HG03135 (cell line): ENCODE results near the gene TDP2.
"Not testable (repeated sequence)": the region's sequence is repeated elsewhere in the genome, so short reads cannot be mapped to it uniquely, and the experiment has no call there.

Experiments
- ATAC-seq: cut with Tn5 transposase; IDR thresholded peaks from one replicate; pipeline ENCODE4 v1.9.1; 2021; ENCODE audit warnings: mild to moderate bottlenecking, moderate library complexity; ENCODE audit not compliant: unreplicated experiment

TDP2 gene

DNA sequence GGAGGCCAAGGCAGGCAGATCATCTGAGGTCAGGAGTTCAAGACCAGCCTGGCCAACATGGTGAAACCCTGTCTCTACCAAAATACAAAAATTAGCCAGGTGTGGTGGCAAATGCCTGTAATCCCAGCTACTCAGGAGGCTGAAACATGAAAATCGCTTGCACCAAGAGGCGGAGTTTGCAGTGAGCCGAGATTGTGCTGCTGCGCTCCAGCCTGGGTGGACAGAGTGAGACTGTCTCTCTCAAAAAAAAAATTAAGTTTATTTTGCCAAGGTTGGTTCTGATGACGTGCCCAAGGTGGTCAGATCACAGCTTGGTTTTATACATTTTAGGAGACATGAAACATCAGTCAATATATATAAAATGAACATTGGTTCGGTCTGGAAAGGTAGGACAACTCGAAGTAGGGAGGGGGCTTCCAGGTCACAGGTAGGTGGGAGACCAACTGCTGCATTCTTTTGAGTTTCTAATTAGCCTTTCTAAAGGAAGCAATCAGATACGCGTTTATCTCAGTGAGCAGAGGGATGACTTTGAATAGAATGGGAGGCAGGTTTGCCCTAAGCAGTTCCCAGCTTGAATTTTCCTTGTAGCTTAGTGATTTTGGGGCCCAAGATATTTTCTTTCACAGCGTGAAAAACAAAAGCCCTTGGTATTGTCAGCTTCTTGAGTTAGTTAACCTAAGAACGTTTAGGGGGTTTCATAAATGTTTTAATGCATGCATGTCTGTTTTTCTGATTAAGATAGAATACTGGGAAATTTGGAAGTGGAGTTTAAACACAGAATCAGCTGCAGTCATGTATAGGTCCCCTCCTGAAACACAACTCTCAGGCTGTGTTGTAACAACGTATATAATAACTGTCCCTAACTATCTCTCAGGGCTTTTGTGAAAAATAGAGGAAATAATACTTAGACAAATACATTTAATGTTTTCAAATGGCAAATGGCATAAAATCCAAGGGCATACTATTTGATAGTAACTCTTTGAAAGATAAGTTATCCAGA lies 16.9 kb upstream of the TDP2 start:
- ATAC-seq = no peak

DNA sequence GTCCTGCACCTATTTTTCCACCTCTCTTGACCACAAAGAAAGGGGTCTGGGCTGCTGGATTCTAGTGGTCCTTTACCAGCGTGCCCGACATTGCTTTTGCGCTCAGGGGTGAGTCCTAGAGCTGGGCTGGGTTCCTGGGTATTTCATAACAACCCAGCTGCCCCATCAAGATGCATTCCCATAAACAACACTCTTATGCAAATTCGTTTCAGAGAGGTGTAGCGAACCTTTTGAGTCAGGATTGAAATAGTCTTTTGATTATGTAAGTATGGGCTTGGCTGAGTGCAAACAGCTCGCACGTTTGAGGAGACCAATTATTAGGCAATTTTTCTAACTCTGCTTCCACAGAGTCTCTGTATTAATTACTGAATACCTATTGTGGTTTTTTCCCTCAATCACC lies 13.9 kb upstream of the TDP2 start:
- ATAC-seq = no peak

DNA sequence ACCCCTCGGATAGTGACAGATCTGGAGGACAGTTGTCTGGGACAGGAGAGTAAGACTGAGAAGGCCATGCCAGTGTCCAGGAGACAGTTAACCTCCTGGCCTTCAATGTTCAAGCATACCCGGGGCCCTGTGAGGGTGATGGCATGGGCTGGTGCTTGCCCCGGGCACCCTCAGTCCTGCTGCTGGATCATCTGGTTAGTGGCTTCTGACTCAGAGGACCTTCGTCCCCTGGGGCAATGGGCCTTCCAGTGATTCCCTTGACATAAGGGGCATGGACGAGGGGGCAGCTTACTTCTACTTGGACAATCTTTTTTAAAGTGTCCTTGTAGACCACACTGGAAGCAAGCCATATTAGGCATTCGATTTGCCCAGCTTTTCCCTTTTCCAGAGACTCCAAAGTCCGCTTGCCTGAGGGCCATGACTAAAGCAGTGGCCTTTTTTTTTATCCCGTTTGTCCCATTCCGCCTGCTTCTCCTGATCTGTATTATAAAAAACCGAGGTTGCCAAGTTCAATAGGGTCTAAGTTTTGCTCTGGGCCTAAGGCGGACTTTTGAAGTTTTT lies 12.2 kb upstream of the TDP2 start:
- ATAC-seq = not testable (repeated sequence)

DNA sequence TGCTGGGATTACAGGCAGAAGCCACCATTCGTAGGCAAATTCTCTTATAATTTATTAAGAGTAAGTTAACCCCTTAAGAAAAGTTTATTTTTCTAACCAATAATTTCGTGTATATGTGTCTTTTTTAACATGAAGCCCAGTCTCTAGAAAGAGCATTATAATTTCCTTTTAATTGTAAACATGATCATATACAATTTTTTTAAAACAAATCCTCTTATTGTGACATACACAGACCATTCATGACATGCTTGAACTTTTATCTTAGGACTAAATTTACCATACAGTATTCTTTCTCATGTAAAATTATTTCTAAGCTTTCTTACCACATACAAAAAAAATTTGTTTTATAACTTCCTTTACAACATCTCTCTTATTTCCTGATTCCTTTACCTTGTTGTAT lies 6.9 kb upstream of the TDP2 start:
- ATAC-seq = no peak

DNA sequence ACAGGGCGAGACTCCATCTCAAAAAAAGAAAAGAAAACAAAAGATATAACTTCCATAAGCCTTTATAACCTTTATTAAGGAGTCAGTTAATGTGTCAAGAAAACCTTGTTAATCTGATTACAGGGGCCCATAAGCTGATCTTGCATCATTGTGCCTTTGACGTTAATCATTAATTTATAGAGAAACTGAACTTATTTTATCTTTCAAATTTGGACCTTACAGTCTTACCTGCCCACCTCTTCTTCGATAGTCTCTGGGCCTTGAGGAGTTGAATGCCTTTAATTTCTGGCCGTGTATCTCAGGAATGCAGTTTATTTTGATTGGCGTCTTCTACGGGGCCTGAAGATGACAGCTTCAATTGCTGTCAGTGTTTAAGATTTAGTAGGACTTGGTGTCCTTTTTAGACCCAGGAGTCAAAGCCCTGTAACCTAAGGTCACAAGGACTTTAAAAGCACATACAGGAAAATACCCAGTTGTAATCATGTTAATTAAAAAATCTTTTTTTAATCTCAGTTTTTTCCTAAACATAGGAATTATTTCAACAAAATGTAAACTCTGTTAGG lies 6.0 kb upstream of the TDP2 start:
- no peak for ATAC-seq

DNA sequence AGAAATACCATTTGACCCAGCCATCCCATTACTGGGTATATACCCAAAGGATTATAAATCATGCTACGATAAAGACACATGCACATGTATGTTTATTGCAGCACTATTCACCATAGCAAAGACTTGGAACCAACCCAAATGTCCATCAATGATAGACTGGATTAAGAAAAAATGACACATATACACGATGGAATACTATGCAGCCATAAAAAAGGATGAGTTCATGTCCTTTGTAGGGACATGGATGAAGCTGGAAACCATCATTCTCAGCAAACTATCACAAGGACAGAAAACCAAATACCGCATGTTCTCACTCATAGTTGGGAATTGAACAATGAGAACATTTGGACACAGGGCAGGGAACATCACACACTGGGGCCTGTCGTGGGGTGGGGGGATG lies 4.4 kb upstream of the TDP2 start:
- not testable (repeated sequence) for ATAC-seq

DNA sequence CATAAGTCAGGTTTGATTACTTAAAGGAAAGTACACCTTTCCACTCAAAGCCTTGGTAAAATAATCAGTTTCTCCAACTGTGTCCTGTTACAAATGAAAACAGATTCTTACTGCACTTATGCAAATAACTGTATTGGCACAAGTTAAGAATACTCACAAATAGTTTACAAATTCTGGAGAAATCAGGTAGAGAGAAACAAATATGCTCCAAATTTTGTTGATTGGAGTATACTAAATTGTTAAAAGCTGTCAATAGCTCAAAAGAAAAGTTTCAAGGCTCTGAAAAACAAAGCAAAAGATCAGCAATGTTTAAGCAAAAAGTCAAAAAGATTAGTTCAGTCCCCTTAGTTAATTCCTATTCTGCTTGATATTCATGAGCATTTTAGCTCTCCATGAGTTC lies 3.8 kb upstream of the TDP2 start:
- ATAC-seq = not testable (repeated sequence)

GRCh38 chr6:24668997-24669361 lies 2.3 kb upstream of the TDP2 start:
- no peak for ATAC-seq

GRCh38 chr6:24668066-24668996 lies 1.6 kb upstream of the TDP2 start:
- not testable (repeated sequence) for ATAC-seq

DNA sequence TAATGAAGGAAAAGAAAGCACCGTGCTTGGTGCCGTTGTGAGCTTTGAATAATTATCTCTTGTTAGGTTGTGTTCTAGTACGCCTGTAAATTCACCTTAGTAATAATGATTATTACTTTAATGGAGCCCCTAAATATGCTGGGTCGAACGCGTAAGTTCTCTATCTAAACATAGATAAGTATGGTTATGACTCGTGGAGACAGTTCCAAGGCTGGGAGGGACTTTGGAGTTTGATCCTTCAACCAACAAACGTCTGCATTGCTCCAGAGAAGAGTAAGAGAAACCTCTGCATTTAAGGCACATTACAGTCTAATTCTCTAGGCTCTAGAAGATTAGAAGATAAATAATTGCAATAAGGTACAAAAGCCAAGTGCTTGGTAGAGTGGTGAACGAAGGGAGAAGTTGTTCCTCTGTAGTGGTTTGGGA lies 692 bp upstream of the TDP2 start:
- peak; percentile 7 for ATAC-seq

DNA sequence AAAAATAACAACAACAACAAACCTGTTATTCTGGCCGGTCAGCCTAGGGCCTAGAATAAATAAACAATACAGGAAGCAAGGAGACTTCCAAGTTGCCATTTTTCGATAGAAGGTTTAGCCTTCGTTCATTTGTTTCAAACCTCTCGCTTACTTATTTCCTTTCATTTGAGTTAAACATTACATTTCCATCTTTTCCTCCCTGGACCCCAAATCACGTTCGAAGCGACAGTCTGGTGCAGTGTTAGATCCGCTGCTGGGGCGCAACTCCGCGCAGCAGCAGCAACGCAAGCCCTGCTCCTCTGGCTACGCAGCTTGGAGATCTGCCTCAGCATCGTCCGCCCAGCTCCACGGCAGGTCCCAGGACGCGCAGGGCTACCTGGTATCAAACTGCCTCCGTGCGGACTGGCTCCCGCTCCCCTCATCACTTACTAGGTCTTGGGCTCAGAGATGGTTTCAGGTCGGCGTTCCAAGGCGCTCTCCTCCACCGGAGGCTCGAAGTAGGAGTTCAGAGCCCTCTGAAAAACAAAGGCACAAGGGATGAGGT lies 530 bp downstream of the TDP2 start:
- peak; percentile 51 for ATAC-seq

DNA sequence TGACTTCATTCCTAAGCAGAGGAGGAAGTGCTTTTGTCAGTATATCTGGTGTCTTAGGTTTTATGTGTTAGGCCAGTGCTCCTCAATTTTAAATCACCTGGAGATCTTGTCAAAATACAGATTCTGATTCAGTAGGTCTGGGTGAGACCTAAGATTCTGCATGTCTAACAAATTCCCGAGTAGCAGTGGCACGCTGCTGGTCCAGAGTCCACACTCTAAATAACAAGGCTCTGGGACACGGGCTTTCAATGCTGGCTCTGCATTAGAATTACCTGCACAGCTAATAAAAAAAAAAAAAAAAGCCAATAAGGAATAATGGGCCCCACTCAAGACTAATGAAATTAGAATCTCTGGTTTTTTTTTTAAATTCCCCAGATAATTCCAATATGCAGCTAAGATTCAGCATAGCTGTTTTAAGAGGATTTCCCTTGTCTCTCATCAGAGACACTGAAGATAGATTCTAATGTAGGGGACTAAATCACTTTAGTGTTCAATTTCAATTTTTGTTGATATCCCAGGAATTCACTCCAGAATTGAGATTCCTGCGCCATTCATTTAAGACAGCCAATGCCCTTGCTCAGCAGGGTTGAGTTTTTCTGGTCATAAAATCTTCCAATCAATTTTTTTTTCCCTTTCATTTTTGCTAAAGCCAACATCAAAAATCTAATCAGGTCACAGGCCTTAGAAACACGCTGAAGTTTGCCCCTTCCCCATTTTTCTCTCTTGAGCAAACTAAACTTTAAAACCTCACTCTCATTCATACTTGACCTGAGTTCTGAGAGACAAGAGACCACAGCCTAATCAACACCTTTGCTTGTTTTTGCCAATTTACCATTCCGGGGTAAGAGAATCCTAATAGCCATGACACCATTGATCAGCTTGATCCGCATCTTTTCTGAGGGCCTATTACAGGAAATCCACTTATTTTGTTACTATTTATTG lies 2.4 kb downstream of the TDP2 start:
- ATAC-seq = no peak

- ATAC-seq = no peak
These were observed 3.5 kb downstream of the TDP2 start for GRCh38 chr6:24663189-24663588.

DNA sequence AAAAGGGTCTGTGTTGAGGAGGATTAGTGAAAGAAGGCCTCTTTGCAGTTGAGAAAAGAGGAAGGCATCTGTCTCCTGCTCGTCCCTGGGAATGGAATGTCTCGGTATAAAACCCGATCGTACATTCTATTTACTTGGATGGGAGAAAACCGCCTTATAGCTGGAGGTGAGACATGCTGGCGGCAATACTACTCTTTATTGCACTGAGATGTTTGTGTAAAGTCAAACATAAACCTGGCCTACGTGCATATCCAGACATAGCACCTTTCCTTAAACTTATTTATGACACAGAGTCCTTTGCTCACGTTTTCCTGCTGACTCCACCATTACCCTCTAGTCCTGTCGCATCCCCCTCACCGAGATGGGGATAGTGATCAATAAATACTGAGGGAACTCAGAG lies 4.5 kb downstream of the TDP2 start:
- ATAC-seq = no peak

- not testable (repeated sequence) for ATAC-seq
These were observed 4.9 kb downstream of the TDP2 start for GRCh38 chr6:24661759-24662158.

GRCh38 chr6:24660105-24660504 lies 6.6 kb downstream of the TDP2 start:
- ATAC-seq = no peak

GRCh38 chr6:24659561-24659960 lies 7.1 kb downstream of the TDP2 start:
- ATAC-seq = no peak

GRCh38 chr6:24658573-24659560 lies 7.8 kb downstream of the TDP2 start:
- ATAC-seq = no peak
